Measurements from ENCODE around the gene PLOD3.

GRCh38 chr7:101186194-101186593, 31.2 kb downstream of the PLOD3 start:
- TF ChIP-seq CTCF (conservative IDR thresholded peaks at IDR 0.05; ENCODE audit: low read length) (no peak), EZH2phosphoT487 (IDR thresholded peaks at IDR 0.05; ENCODE audit: borderline replicate concordance, low read depth, low read length) (no peak)
